Breast epithelium (tissue), 4 donors: Measurements from ENCODE around the gene NPB. TPM values are rescaled to one million over a fixed set of nuclear protein-coding genes. Genes with fewer than 3 reads are reported as not detected.

Source experiments
- DNase-seq, 2 donors: peaks; one replicate each; pipeline ENCODE4 v3.0.0-alpha.2; 2019; ENCODE audit warnings: low spot score in 2 of 2
- H3K27ac ChIP-seq, 2 donors: fragments of 200-600 bp; sonication (generic) in 1 of 2; one replicate each; pipeline ENCODE4 v1.5.1; 2016 to 2019; ENCODE audit warnings: mild to moderate bottlenecking in 1 of 2
- H3K27me3 ChIP-seq, 2 donors: fragments of 200-600 bp; sonication (generic) in 1 of 2; one replicate each; pipeline versions ENCODE4 v1.5.1 to v1.6.0; 2017 to 2019; ENCODE audit warnings: control low read depth in 1 of 2, mild to moderate bottlenecking in 1 of 2
- H3K36me3 ChIP-seq: fragments of 200-600 bp; one replicate; pipeline ENCODE4 v1.5.1; 2019
- H3K4me1 ChIP-seq, 2 donors: fragments of 200-600 bp; sonication (generic); one replicate each; pipeline ENCODE4 v1.5.1; 2016 to 2019; ENCODE audit warnings: control low read depth in 1 of 2
- H3K4me3 ChIP-seq, 3 donors: fragments of 200-600 bp; sonication (generic); 1 replicate in 2 of 3; 2 replicates in 1 of 3; pipeline ENCODE4 v1.5.1; 2016 to 2019; ENCODE audit warnings: mild to moderate bottlenecking in 3 of 3, moderate library complexity in 2 of 3
- H3K9me3 ChIP-seq, 2 donors: fragments of 200-600 bp; sonication (generic) in 1 of 2; one replicate each; pipeline ENCODE4 v1.5.1; 2016 to 2019; ENCODE audit warnings: control low read depth in 1 of 2
- CTCF ChIP-seq, 3 donors: fragments of 450-650 bp; IDR thresholded peaks; one replicate each; pipeline ENCODE4 v1.5.1; 2016 to 2017; ENCODE audit warnings: antibody characterized with exemption in 3 of 3, mild to moderate bottlenecking in 3 of 3, moderate library complexity in 3 of 3
- POLR2A ChIP-seq: fragments of 450-650 bp; IDR thresholded peaks from one replicate; pipeline ENCODE4 v1.6.1; 2016; ENCODE audit warnings: antibody characterized with exemption, mild to moderate bottlenecking, moderate library complexity
- POLR2AphosphoS5 ChIP-seq, 3 donors: sonication (generic); formaldehyde crosslinking; IDR thresholded peaks; one replicate each; pipeline ENCODE4 v1.6.1; 2017; ENCODE audit warnings: antibody characterized with exemption in 3 of 3
- intact Hi-C: fragments of 100-400 bp; cut with DNase I; formaldehyde crosslinking; loops from one replicate; pipeline ENCODE4 v1.15.1; 2023; ENCODE audit warnings: low total_unique reads
- total RNA-seq, 3 donors: library from RNA; depleted of rRNA; stranded (reverse); fragments of >200 nt; gene quantifications; one replicate each; pipeline ENCODE4 v1.1.0, GENCODE V29; 2016

The NPB gene
- total RNA-seq, 3 donors from 2014 or later = 2.0 TPM; not detected in 2

DNA sequence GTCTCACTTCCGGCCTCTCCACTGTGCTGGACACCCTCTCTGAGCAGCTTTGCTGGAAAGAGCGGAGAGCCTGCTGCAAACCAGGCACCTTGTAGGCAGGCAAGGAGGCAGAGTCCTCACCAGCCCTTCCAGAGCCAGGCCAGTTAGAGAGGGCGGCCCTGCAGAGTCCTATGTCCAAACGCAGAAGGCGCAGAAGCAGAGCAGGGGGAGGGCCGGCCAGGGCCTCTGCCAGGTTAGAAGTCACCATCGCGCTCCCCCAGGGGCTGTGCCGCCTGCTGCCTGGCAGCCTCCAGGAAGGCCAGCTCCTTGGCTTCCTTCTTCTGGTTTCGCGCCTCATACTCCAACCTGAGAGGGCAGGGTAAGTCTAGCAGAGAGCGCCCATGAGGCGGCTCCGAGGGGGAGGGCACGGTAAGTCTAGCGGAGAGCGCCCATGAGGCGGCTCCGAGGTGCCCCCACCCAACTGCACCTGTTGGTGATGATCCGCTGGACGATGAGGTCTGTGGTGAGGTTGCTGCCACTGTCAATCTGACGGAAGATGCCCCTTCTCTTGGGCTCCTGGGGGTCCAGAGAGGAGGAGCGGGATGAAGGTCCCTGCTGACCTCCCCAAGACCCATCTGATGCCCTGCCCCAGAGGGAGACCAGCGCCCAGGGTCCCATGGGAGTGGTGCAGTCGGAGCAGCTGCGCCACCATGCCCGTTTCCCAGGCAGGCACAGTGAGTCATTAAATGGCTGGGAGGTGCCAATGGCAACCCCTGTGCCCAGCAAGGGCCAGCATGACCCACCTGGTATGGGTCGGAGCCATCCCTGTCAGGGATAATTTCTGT is 2.8 kb downstream of the NPB start:
- no peak overlapping the region for H3K4me3 ChIP-seq
- no peaks in the 10 kb centered on the region for H3K27me3 ChIP-seq
- no peaks in the 10 kb centered on the region for H3K36me3 ChIP-seq
- H3K9me3 ChIP-seq = no peaks in the 10 kb centered on the region
- intact Hi-C loops = no loop called here
- TF ChIP-seq POLR2AphosphoS5 (IDR thresholded peaks at IDR 0.05) (no peak), POLR2A (no peak), CTCF (IDR thresholded peaks at IDR 0.05) (no peak)
- DNase-seq = no peak
- no peak overlapping the region for H3K27ac ChIP-seq
- H3K4me1 ChIP-seq = no peaks in the 10 kb centered on the region

GRCh38 chr17:81905424-81905875 is 3.4 kb downstream of the NPB start:
- no peaks in the 10 kb centered on the region for H3K36me3 ChIP-seq
- H3K27ac ChIP-seq = no peak overlapping the region
- DNase-seq = no peak
- intact Hi-C loops = no loop called here
- H3K27me3 ChIP-seq = no peaks in the 10 kb centered on the region
- no peak overlapping the region for H3K4me3 ChIP-seq
- peaks cover 0 to 6% of the 10 kb centered on the region in 2 donors for H3K4me1 ChIP-seq
- H3K9me3 ChIP-seq = no peaks in the 10 kb centered on the region
- TF ChIP-seq POLR2A = no peak
- TF ChIP-seq CTCF (IDR thresholded peaks at IDR 0.05) = no peak
- no peak for TF ChIP-seq POLR2AphosphoS5 (IDR thresholded peaks at IDR 0.05)

DNA sequence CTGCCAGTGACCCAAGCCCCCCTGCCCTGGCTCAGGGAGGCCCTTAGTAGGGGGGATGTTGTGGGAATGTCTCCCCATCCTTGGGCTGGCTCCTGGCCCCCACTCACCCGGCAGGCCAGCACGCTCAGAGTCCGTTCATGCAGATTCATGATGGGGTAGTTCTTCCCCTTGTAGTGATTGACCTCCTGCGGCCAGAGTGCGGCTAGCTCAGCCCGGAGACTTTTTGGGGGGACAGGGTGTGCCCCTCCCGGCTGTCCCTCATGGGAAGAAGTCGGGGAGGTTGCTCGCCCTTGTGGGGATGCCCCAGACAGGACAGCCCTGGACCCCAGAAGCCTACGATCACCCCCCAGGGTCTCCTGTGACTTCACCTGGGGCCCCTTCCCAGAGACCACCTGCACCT is 4.0 kb downstream of the NPB start:
- Histone ChIP-seq H3K4me3 (no peak overlapping the region), H3K27ac (no peak overlapping the region), H3K36me3 (no peaks in the 10 kb centered on the region), H3K9me3 (no peaks in the 10 kb centered on the region), H3K4me1 (peaks cover 0 to 9% of the 10 kb centered on the region in 2 donors), H3K27me3 (no peaks in the 10 kb centered on the region)
- DNase-seq = no peak
- no peak for TF ChIP-seq POLR2AphosphoS5 (IDR thresholded peaks at IDR 0.05)
- TF ChIP-seq POLR2A = no peak
- TF ChIP-seq CTCF (IDR thresholded peaks at IDR 0.05) = no peak
- intact Hi-C loops = no loop called here

DNA sequence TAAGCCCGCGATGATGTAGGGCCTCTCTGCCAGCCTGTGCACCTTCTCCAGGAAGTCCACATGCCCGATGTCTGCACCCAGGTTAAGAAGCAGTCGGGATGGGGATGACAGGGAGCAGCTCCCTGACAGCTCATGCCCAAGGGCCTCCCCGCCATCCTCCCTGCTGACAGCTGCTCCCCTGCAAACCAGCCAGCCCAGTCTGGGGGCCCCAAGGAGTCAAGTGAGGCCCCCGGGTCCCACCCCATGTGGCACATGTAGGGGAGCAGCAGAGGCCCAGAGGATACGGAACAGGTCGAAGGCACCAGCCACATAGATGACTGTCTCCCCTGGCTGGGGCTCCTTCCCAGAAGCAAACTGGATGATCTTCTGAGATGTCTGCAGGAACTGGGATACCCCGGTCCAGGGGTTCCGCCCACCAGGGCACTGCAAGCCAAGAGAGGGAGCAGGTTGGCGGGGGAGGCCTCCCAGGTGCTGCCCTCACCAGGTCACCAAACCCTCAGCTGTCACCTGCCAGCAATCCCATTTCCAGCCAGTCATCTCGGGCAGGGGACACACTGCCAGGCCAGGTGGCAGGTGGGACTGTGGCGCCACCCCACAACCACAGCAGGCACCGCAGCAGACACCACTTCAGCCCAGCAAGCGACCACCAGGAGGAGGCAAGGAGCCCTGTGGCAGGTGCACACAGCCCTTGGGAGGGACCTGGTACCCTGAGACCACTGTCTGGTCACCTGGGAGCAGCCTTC is 4.6 kb downstream of the NPB start:
- Histone ChIP-seq H3K27me3 (no peaks in the 10 kb centered on the region), H3K4me1 (peaks cover 0 to 9% of the 10 kb centered on the region in 2 donors), H3K4me3 (no peak overlapping the region), H3K27ac (no peak overlapping the region), H3K9me3 (no peaks in the 10 kb centered on the region), H3K36me3 (no peaks in the 10 kb centered on the region)
- no peak for DNase-seq
- intact Hi-C loops = no loop called here
- no peak for TF ChIP-seq POLR2A
- TF ChIP-seq POLR2AphosphoS5 (IDR thresholded peaks at IDR 0.05) = no peak
- TF ChIP-seq CTCF (IDR thresholded peaks at IDR 0.05) = no peak
